Fibroblast of villous mesenchyme (primary cell): Measurements from ENCODE around the gene DPF1. TPM values are rescaled to one million over a fixed set of nuclear protein-coding genes. Genes with fewer than 3 reads are reported as not detected.

ENCODE experiments used
- DNase-seq: peaks from one replicate; pipeline ENCODE4 v3.0.0-alpha.2; 2010; ENCODE audit warnings: low read depth
- H3K4me3 ChIP-seq: 2 replicates; pipeline ENCODE4 v1.5.1; 2011; ENCODE audit warnings: low read depth, mild to moderate bottlenecking, low read length
- CTCF ChIP-seq: IDR thresholded peaks from 2 replicates; pipeline ENCODE4 v1.5.1; 2012; ENCODE audit warnings: low read depth, mild to moderate bottlenecking, low read length; ENCODE audit not compliant: insufficient read depth
- small RNA-seq: library from RNA; depleted of rRNA; stranded (forward); fragments of <200 nt; gene quantifications from one replicate; pipeline ENCODE3, GENCODE V24; 2012
- total RNA-seq: library from RNA; depleted of rRNA; stranded (reverse); fragments of >200 nt; gene quantifications from 2 replicates; pipeline ENCODE4 v1.2.3, GENCODE V29; 2012

The DPF1 gene
- total RNA-seq, 1 donor = 1.7 TPM

- no peak for DNase-seq
- no peak overlapping the region for H3K4me3 ChIP-seq
- no peak for TF ChIP-seq CTCF
These were observed 59.5 kb downstream of the DPF1 start for GRCh38 chr19:38164526-38164925.

GRCh38 chr19:38163419-38164290 lies 60.4 kb downstream of the DPF1 start:
- no peak overlapping the region for H3K4me3 ChIP-seq
- no peak for DNase-seq
- no peak for TF ChIP-seq CTCF

GRCh38 chr19:38162632-38163031 lies 61.4 kb downstream of the DPF1 start:
- no peak for TF ChIP-seq CTCF
- no peak overlapping the region for H3K4me3 ChIP-seq
- DNase-seq = no peak

GRCh38 chr19:38162094-38162493 lies 61.9 kb downstream of the DPF1 start:
- TF ChIP-seq CTCF = no peak
- H3K4me3 ChIP-seq = no peak overlapping the region
- no peak for DNase-seq

Small RNA genes within 50 kb of the gene (small RNA-seq; reads per million reads assigned to genes)
- not detected for gene RN7SL663P

Other genes with a start within 250 kb of the DPF1 start
- 1.3 and 8.7 TPM in 2 replicates for gene PPP1R14A, start 32.2 kb upstream of the DPF1 start, total RNA-seq
- gene SPINT2, start 40.4 kb upstream of the DPF1 start, total RNA-seq = 3.5 and 5.5 TPM in 2 replicates
- gene C19orf33, start 80.0 kb upstream of the DPF1 start, total RNA-seq = 1.3 and 3.2 TPM in 2 replicates
- 50.1 and 65.7 TPM in 2 replicates for gene YIF1B, start 91.7 kb upstream of the DPF1 start, total RNA-seq
- 8.6 and 9.3 TPM in 2 replicates for gene KCNK6, start 95.6 kb upstream of the DPF1 start, total RNA-seq
- gene CATSPERG, start 111.6 kb upstream of the DPF1 start, total RNA-seq = 1.3 and 1.7 TPM in 2 replicates
- gene PSMD8, start 150.3 kb upstream of the DPF1 start, total RNA-seq = 277 and 299 TPM in 2 replicates
- 0.32 and 0.86 TPM in 2 replicates for gene GGN, start 163.8 kb upstream of the DPF1 start, total RNA-seq
- 3.9 TPM in 2 replicates for gene SPRED3, start 164.5 kb upstream of the DPF1 start, total RNA-seq
- gene FAM98C, start 178.9 kb upstream of the DPF1 start, total RNA-seq = 7.8 and 10.3 TPM in 2 replicates
- not detected in 2 replicates for gene RASGRP4, start 202.0 kb upstream of the DPF1 start, total RNA-seq
- under 0.01 TPM in 2 replicates for gene RYR1, start 209.5 kb upstream of the DPF1 start, total RNA-seq